Tibial nerve (tissue), 4 donors: Measurements from ENCODE around the gene MEF2C. TPM values are rescaled to one million over a fixed set of nuclear protein-coding genes. Genes with fewer than 3 reads are reported as not detected.

Experiments
- DNase-seq, 2 donors: peaks; one replicate each; pipeline ENCODE4 v3.0.0-alpha.2; 2019; ENCODE audit warnings: low spot score in 2 of 2
- H3K27ac ChIP-seq, 4 donors: fragments of 200-600 bp; sonication (generic) in 3 of 4; one replicate each; pipeline ENCODE4 v1.5.1; 2017 to 2019; ENCODE audit warnings: mild to moderate bottlenecking in 1 of 4
- H3K27me3 ChIP-seq, 2 donors: fragments of 200-600 bp; sonication (generic) in 1 of 2; one replicate each; pipeline versions ENCODE4 v1.5.1 to v1.6.0; 2017 to 2019
- H3K36me3 ChIP-seq, 3 donors: fragments of 200-600 bp; sonication (generic); one replicate each; pipeline ENCODE4 v1.5.1; 2018 to 2019
- H3K4me1 ChIP-seq, 4 donors: fragments of 200-600 bp; sonication (generic) in 3 of 4; one replicate each; pipeline ENCODE4 v1.5.1; 2017 to 2019
- H3K4me3 ChIP-seq, 4 donors: fragments of 200-600 bp; sonication (generic) in 3 of 4; one replicate each; pipeline ENCODE4 v1.5.1; 2017 to 2019; ENCODE audit warnings: mild to moderate bottlenecking in 1 of 4, moderate library complexity in 1 of 4
- H3K9me3 ChIP-seq, 4 donors: fragments of 200-600 bp; sonication (generic) in 3 of 4; one replicate each; pipeline ENCODE4 v1.5.1; 2017 to 2019
- EP300 ChIP-seq, 2 donors: sonication (generic); formaldehyde crosslinking; IDR thresholded peaks; one replicate each; pipeline ENCODE4 v1.6.1; 2017; ENCODE audit warnings: antibody characterized with exemption in 2 of 2, mild to moderate bottlenecking in 1 of 2
- POLR2A ChIP-seq, 2 donors: fragments of 450-650 bp; IDR thresholded peaks; one replicate each; pipeline ENCODE4 v1.6.1; 2017; ENCODE audit warnings: antibody characterized with exemption in 2 of 2, mild to moderate bottlenecking in 2 of 2, moderate library complexity in 2 of 2
- WGBS, 2 donors: methylation state at CpG; one replicate each; pipeline ENCODE4 v1.1.5; 2018; 5-methylcytosine and 5-hydroxymethylcytosine counted together
- total RNA-seq, 4 donors: library from RNA; depleted of rRNA; stranded (reverse); fragments of >200 nt; gene quantifications; one replicate each; pipeline ENCODE4 v1.1.0, GENCODE V29; 2016
- TF ChIP-seq, protein P1 (sequence below), 5 experiments: fragments of 200-600 bp in 3 of 5; fragments of 450-650 bp in 2 of 5; sonication (generic) in 3 of 5; IDR thresholded peaks; one replicate each; pipeline ENCODE4 v1.5.1; 2016 to 2019; ENCODE audit warnings: antibody characterized with exemption in 5 of 5, mild to moderate bottlenecking in 3 of 5, moderate library complexity in 2 of 5

MEF2C gene
- total RNA-seq, 4 donors from 2014 or later: 16.5 to 40.8 (median 29.1) TPM

- no peak for TF ChIP-seq POLR2A (IDR thresholded peaks at IDR 0.05)
- TF ChIP-seq, protein P1, sequence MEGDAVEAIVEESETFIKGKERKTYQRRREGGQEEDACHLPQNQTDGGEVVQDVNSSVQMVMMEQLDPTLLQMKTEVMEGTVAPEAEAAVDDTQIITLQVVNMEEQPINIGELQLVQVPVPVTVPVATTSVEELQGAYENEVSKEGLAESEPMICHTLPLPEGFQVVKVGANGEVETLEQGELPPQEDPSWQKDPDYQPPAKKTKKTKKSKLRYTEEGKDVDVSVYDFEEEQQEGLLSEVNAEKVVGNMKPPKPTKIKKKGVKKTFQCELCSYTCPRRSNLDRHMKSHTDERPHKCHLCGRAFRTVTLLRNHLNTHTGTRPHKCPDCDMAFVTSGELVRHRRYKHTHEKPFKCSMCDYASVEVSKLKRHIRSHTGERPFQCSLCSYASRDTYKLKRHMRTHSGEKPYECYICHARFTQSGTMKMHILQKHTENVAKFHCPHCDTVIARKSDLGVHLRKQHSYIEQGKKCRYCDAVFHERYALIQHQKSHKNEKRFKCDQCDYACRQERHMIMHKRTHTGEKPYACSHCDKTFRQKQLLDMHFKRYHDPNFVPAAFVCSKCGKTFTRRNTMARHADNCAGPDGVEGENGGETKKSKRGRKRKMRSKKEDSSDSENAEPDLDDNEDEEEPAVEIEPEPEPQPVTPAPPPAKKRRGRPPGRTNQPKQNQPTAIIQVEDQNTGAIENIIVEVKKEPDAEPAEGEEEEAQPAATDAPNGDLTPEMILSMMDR (IDR thresholded peaks at IDR 0.05): no peak
- TF ChIP-seq EP300 (IDR thresholded peaks at IDR 0.05): no peak
- no peaks in the 10 kb centered on the region for H3K36me3 ChIP-seq
- peaks cover 0 to 46% (median 10%) of the 10 kb centered on the region in 4 donors for H3K4me1 ChIP-seq
- DNase-seq: no peak
- no peak overlapping the region for H3K4me3 ChIP-seq
- WGBS, 2 donors: 93 to 95% methylated on average over 1 of the region's 1 CpG
- H3K27me3 ChIP-seq: no peaks in the 10 kb centered on the region
- H3K9me3 ChIP-seq: no peaks in the 10 kb centered on the region
- no peak overlapping the region for H3K27ac ChIP-seq
Observed at GRCh38 chr5:88831816-88832215, 51.2 kb downstream of the MEF2C start.

- Histone ChIP-seq H3K4me1 (peaks cover 0 to 46% (median 10%) of the 10 kb centered on the region in 4 donors), H3K27me3 (no peaks in the 10 kb centered on the region), H3K4me3 (no peak overlapping the region), H3K27ac (peak overlapping the region in 3 of 4 donors; percentile 64 to 70 (median 69)), H3K9me3 (no peaks in the 10 kb centered on the region), H3K36me3 (no peaks in the 10 kb centered on the region)
- TF ChIP-seq POLR2A (IDR thresholded peaks at IDR 0.05): no peak
- TF ChIP-seq EP300 (IDR thresholded peaks at IDR 0.05): no peak
- TF ChIP-seq, protein P1 (IDR thresholded peaks at IDR 0.05): no peak
- no peak for DNase-seq
Observed at GRCh38 chr5:88830567-88830966, 52.4 kb downstream of the MEF2C start.

DNA sequence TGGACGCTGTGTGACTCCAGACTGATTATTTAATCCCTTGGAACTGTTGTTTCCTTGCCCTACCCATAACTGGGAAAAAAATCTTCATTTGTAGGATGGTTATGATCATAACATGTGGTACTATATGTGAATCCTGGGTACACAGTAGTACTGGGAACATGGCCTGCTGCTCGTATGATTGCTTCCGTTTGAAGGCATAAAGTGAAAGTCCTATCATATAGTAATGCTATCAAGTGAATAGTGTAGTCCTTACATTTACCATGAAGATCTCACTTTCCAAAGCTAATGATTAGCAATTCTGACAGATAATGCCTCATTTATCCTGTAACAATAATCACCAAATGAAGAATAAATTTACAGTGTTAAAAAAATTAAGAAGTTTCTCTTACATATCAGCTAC, 53.2 kb downstream of the MEF2C start:
- TF ChIP-seq POLR2A (IDR thresholded peaks at IDR 0.05) (no peak), EP300 (IDR thresholded peaks at IDR 0.05) (no peak)
- TF ChIP-seq, protein P1 (IDR thresholded peaks at IDR 0.05): no peak

DNA sequence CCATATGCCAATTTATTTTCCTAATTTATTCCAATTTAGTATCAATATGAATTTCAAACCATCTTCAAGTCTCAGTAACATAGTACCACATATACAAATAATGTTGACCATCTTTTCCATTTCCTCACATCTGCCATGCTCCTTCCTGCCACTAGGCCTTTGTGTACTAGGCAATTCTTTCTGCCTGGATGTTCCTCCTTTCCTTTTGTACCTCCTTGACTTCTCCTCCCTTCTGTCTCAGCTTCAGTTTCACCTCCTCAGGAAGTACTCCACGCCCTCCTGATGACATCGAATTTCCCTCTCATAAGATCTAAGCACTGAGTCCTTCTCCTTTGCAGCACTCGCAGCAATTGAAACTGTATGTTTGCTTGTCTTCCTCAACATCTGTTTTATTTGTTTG, 53.9 kb downstream of the MEF2C start:
- no peak for DNase-seq
- no peaks in the 10 kb centered on the region for H3K27me3 ChIP-seq
- peaks cover 0 to 55% (median 11%) of the 10 kb centered on the region in 4 donors for H3K4me1 ChIP-seq
- H3K27ac ChIP-seq: peak overlapping the region; percentile 1 to 70 (median 66)
- H3K36me3 ChIP-seq: no peaks in the 10 kb centered on the region
- H3K4me3 ChIP-seq: no peak overlapping the region
- WGBS, 2 donors: 75 to 83% methylated on average over 3 of the region's 3 CpGs
- H3K9me3 ChIP-seq: no peaks in the 10 kb centered on the region
- TF ChIP-seq POLR2A (IDR thresholded peaks at IDR 0.05): no peak
- peak in 1 of 2 donors; percentile 69 for TF ChIP-seq EP300 (IDR thresholded peaks at IDR 0.05)
- TF ChIP-seq, protein P1 (IDR thresholded peaks at IDR 0.05): peak in 4 of 5 experiments; percentile 20 to 34 (median 24)

More for the DNA sequence above, 53.2 kb downstream of the MEF2C start:
- Histone ChIP-seq H3K4me3 (no peak overlapping the region), H3K4me1 (peaks cover 0 to 53% (median 11%) of the 10 kb centered on the region in 4 donors), H3K27ac (peak overlapping the region; percentile 1 to 70 (median 66)), H3K9me3 (no peaks in the 10 kb centered on the region), H3K36me3 (no peaks in the 10 kb centered on the region), H3K27me3 (no peaks in the 10 kb centered on the region)
- 65 to 70% methylated on average over 3 of the region's 3 CpGs for WGBS, 2 donors
- DNase-seq: no peak

DNA sequence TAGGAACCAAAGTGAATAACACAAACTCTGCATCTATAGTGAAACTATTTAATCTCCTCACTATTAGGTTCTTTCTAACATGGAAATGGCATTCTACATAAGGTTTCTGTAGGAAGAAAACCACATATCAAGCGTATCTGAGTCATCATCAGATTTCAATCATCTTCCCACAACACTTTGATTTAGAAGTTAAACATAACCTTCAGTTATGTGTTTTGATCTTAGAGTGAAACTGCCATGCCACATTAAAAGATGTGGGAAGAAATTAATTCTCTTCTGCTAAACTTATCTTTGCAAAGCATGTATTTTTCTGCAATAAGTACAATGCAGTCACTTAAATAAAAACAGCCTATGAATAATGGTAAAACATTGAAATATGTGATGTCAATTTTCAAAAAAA, 55.0 kb downstream of the MEF2C start:
- Histone ChIP-seq H3K27ac (peak overlapping the region in 2 of 4 donors; percentile 69 to 70), H3K9me3 (no peaks in the 10 kb centered on the region), H3K4me3 (no peak overlapping the region), H3K4me1 (peaks cover 0 to 46% (median 9%) of the 10 kb centered on the region in 4 donors), H3K36me3 (no peaks in the 10 kb centered on the region), H3K27me3 (no peaks in the 10 kb centered on the region)
- WGBS, 2 donors: 55 to 63% methylated on average over 1 of the region's 1 CpG
- DNase-seq: no peak
- TF ChIP-seq, protein P1 (IDR thresholded peaks at IDR 0.05): no peak
- TF ChIP-seq EP300 (IDR thresholded peaks at IDR 0.05): no peak
- no peak for TF ChIP-seq POLR2A (IDR thresholded peaks at IDR 0.05)
